GM12873 (cell line): Measurements from ENCODE around the gene LRRC42.

Experiments used
- CTCF ChIP-seq: IDR thresholded peaks from 2 replicates; pipeline ENCODE4 v1.5.1; 2012; ENCODE audit warnings: low read depth, mild to moderate bottlenecking, moderate library complexity, low read length, control low read depth; ENCODE audit not compliant: insufficient read depth; ENCODE audit errors: missing control alignments

The LRRC42 gene

GRCh38 chr1:53946252-53947171 is at the start of gene LRRC42:
Gene LRRC42, plus strand, starts transcription at chr1:53946350. Its CDS starts 5,650 bp downstream, at chr1:53952000.
- TF ChIP-seq CTCF: peak; percentile 40

- no peak for TF ChIP-seq CTCF
Measured at GRCh38 chr1:53896635-53897229, 49.4 kb upstream of the LRRC42 start.

GRCh38 chr1:53899206-53899628 is 46.9 kb upstream of the LRRC42 start:
- no peak for TF ChIP-seq CTCF

- no peak for TF ChIP-seq CTCF
Measured at GRCh38 chr1:53899708-53900107, 46.4 kb upstream of the LRRC42 start.

GRCh38 chr1:53902235-53903138 is 43.7 kb upstream of the LRRC42 start:
- no peak for TF ChIP-seq CTCF

- no peak for TF ChIP-seq CTCF
Measured at GRCh38 chr1:53905509-53905908, 40.6 kb upstream of the LRRC42 start.
